H1 (cell line): ENCODE results near the gene MROH2A. TPM values are rescaled to one million over a fixed set of nuclear protein-coding genes. Genes with fewer than 3 reads are reported as not detected.

ENCODE experiments used
- CTCF ChIA-PET: fragments of 300-600 bp; sonication (Branson Sonifier 250); formaldehyde crosslinking; loops from one replicate; lab custom pipeline; 2021; ENCODE audit not compliant: partially characterized antibody; lab: Charles Lee
- POLR2A ChIA-PET: fragments of 300-600 bp; sonication (Branson Sonifier 250); formaldehyde crosslinking; loops from one replicate; lab custom pipeline; 2021; ENCODE audit warnings: inconsistent platforms; ENCODE audit not compliant: partially characterized antibody; lab: Charles Lee
- DNase-seq, 2 experiments: peaks; one replicate each; pipeline versions ENCODE4 v3.0.0 to v3.0.0-alpha.2; 2010 to 2022; ENCODE audit warnings: low spot score in 2 of 2, low read depth in 1 of 2, mixed read lengths in 1 of 2
- FAIRE-seq: peaks from 2 replicates; lab custom pipeline; 2011; peaks lifted over from hg19 to GRCh38; lab: Jason Lieb, UNC
- H2AFZ ChIP-seq: 2 replicates; pipeline ENCODE4 v1.8.1; 2012; ENCODE audit warnings: low read length, inconsistent platforms
- H2AK5ac ChIP-seq: 2 replicates; pipeline ENCODE4 v1.6.1; 2013; ENCODE audit warnings: low read depth, low read length
- H2BK120ac ChIP-seq: replicated peaks from 2 replicates; pipeline ENCODE3; 2013; ENCODE audit warnings: low read depth, low read length, inconsistent platforms
- H2BK12ac ChIP-seq: 2 replicates; pipeline ENCODE4 v1.6.1; 2013; ENCODE audit warnings: low read depth, low read length
- H2BK15ac ChIP-seq: 2 replicates; pipeline ENCODE4 v1.6.1; 2013; ENCODE audit warnings: low read length
- H2BK20ac ChIP-seq: 2 replicates; pipeline ENCODE4 v1.6.1; 2013; ENCODE audit warnings: low read length
- H2BK5ac ChIP-seq: 2 replicates; pipeline ENCODE4 v1.6.1; 2013; ENCODE audit warnings: low read depth, low read length
- H3K14ac ChIP-seq: 2 replicates; pipeline ENCODE4 v1.6.1; 2013; ENCODE audit warnings: inconsistent platforms; ENCODE audit not compliant: insufficient read length
- H3K18ac ChIP-seq: 2 replicates; pipeline ENCODE4 v1.6.1; 2013; ENCODE audit warnings: low read length; ENCODE audit errors: extremely low read depth
- H3K23ac ChIP-seq: 2 replicates; pipeline ENCODE4 v1.6.1; 2013; ENCODE audit warnings: inconsistent platforms; ENCODE audit not compliant: insufficient read length
- H3K23me2 ChIP-seq: 2 replicates; pipeline ENCODE4 v1.6.1; 2013; ENCODE audit warnings: low read depth, low read length
- H3K27ac ChIP-seq: 2 replicates; pipeline ENCODE4 v1.6.1; 2011; ENCODE audit warnings: low read depth, low read length, inconsistent platforms
- H3K27me3 ChIP-seq, 4 experiments: replicated peaks in 1 of 4; 1 replicate in 1 of 4; 2 replicates in 3 of 4; pipeline versions ENCODE4 v1.6.1 to v1.8.1; 2011 to 2013; ENCODE audit warnings: low read length in 3 of 4, mild to moderate bottlenecking in 3 of 4, inconsistent platforms in 2 of 4, mixed read lengths in 2 of 4, moderate library complexity in 1 of 4; ENCODE audit not compliant: control insufficient read depth in 3 of 4, insufficient read depth in 3 of 4; ENCODE audit errors: extremely low read depth in 1 of 4
- H3K36me3 ChIP-seq, 4 experiments: 2 replicates each; pipeline versions ENCODE4 v1.6.1 to v1.8.1; 2011 to 2013; ENCODE audit warnings: mild to moderate bottlenecking in 4 of 4, low read length in 3 of 4, moderate library complexity in 2 of 4, control low read depth in 1 of 4, inconsistent platforms in 1 of 4; ENCODE audit not compliant: insufficient read depth in 4 of 4, control insufficient read depth in 2 of 4
- H3K4ac ChIP-seq: replicated peaks from 2 replicates; pipeline ENCODE3; 2013; ENCODE audit warnings: low read length, low read depth, mixed read lengths, inconsistent platforms; ENCODE audit not compliant: insufficient read length
- H3K4me1 ChIP-seq, 4 experiments: replicated peaks in 1 of 4; 1 replicate in 1 of 4; 2 replicates in 3 of 4; pipeline versions ENCODE4 v1.6.1 to v1.8.1; 2011 to 2013; ENCODE audit warnings: low read length in 3 of 4, inconsistent platforms in 2 of 4, mixed read lengths in 1 of 4; ENCODE audit not compliant: insufficient read depth in 4 of 4, control insufficient read depth in 3 of 4
- H3K4me2 ChIP-seq, 2 experiments: 2 replicates each; pipeline versions ENCODE4 v1.6.1 to v1.8.1; 2011 to 2013; ENCODE audit warnings: low read depth in 2 of 2, low read length in 2 of 2, control low read depth in 1 of 2, inconsistent platforms in 1 of 2, mild to moderate bottlenecking in 1 of 2; ENCODE audit not compliant: insufficient read depth in 1 of 2
- H3K4me3 ChIP-seq, 4 experiments: fragments of 200-600, 300-600 bp in 1 of 4; sonication (generic), shearing (Covaris generic), sonication (Bioruptor Twin) in 1 of 4; 2 replicates each; pipeline versions ENCODE4 v1.5.1 to v1.8.1; 2011 to 2016; ENCODE audit warnings: low read length in 4 of 4, low read depth in 3 of 4, control low read depth in 2 of 4, inconsistent platforms in 2 of 4, mild to moderate bottlenecking in 2 of 4, mixed read lengths in 1 of 4, moderate library complexity in 1 of 4; ENCODE audit not compliant: insufficient read depth in 2 of 4; ENCODE audit errors: extremely low read depth in 1 of 4
- H3K56ac ChIP-seq: replicated peaks from 2 replicates; pipeline ENCODE3; 2013; ENCODE audit warnings: low read depth, mild to moderate bottlenecking, mixed read lengths, low read length, inconsistent platforms; ENCODE audit not compliant: insufficient read length
- H3K79me1 ChIP-seq: 2 replicates; pipeline ENCODE4 v1.6.1; 2013; ENCODE audit warnings: low read depth, low read length, control low read depth
- H3K79me2 ChIP-seq, 2 experiments: 2 replicates each; pipeline versions ENCODE4 v1.6.1 to v1.8.1; 2012 to 2013; ENCODE audit warnings: low read length in 2 of 2, mild to moderate bottlenecking in 2 of 2, inconsistent platforms in 1 of 2; ENCODE audit not compliant: insufficient read depth in 2 of 2, control insufficient read depth in 1 of 2
- H3K9ac ChIP-seq, 4 experiments: replicated peaks in 1 of 4; 1 replicate in 1 of 4; 2 replicates in 3 of 4; pipeline versions ENCODE4 v1.6.1 to v1.8.1; 2011 to 2013; ENCODE audit warnings: low read depth in 3 of 4, low read length in 3 of 4, control low read depth in 2 of 4, mild to moderate bottlenecking in 2 of 4, moderate library complexity in 2 of 4, inconsistent platforms in 1 of 4; ENCODE audit errors: extremely low read depth in 1 of 4
- H3K9me3 ChIP-seq, 2 experiments: 2 replicates each; pipeline versions ENCODE4 v1.6.1 to v1.8.1; 2012 to 2013; ENCODE audit warnings: mild to moderate bottlenecking in 2 of 2, moderate library complexity in 2 of 2, control low read depth in 1 of 2, inconsistent platforms in 1 of 2, low read depth in 1 of 2, low read length in 1 of 2, mixed read lengths in 1 of 2; ENCODE audit not compliant: insufficient read depth in 2 of 2
- H4K20me1 ChIP-seq, 2 experiments: replicated peaks in 1 of 2; 2 replicates each; pipeline versions ENCODE3 to v1.8.1; 2011 to 2013; ENCODE audit warnings: inconsistent platforms in 2 of 2, low read length in 2 of 2, mild to moderate bottlenecking in 1 of 2; ENCODE audit not compliant: insufficient read depth in 2 of 2, control insufficient read depth in 1 of 2
- H4K5ac ChIP-seq: 2 replicates; pipeline ENCODE4 v1.6.1; 2013; ENCODE audit warnings: low read length, low read depth, mixed read lengths, inconsistent platforms; ENCODE audit not compliant: insufficient read length
- H4K8ac ChIP-seq: 2 replicates; pipeline ENCODE4 v1.8.0; 2013; ENCODE audit warnings: mild to moderate bottlenecking, moderate library complexity, low read length, inconsistent platforms; ENCODE audit not compliant: insufficient read depth; ENCODE audit errors: extremely low read depth
- H4K91ac ChIP-seq: replicated peaks from 2 replicates; pipeline ENCODE3; 2013; ENCODE audit warnings: low read length, mixed read lengths, inconsistent platforms; ENCODE audit not compliant: insufficient read length
- ASH2L ChIP-seq: fragments of 200-600, 300-600 bp; sonication (generic); IDR thresholded peaks from one replicate; pipeline ENCODE4 v1.7.1; 2017; ENCODE audit warnings: low read length
- BACH1 ChIP-seq: IDR thresholded peaks from 2 replicates; pipeline ENCODE4 v1.6.1; 2012; ENCODE audit warnings: low read length, improper control_type of control experiment
- BCL11A ChIP-seq, 2 experiments: IDR thresholded peaks; one replicate each; pipeline ENCODE4 v1.6.1; 2011; ENCODE audit warnings: low read depth in 2 of 2, low read length in 2 of 2, mild to moderate bottlenecking in 2 of 2
- BRCA1 ChIP-seq: IDR thresholded peaks from 2 replicates; pipeline ENCODE4 v1.6.1; 2012; ENCODE audit warnings: low read depth, low read length, improper control_type of control experiment
- CHD1 ChIP-seq: IDR thresholded peaks from 2 replicates; pipeline ENCODE4 v1.6.1; 2012; ENCODE audit warnings: low read depth, low read length, improper control_type of control experiment
- RAD21 ChIP-seq, 2 experiments: IDR thresholded peaks in 1 of 2; conservative IDR thresholded peaks in 1 of 2; 2 replicates each; pipeline ENCODE4 v1.6.1; 2011; ENCODE audit warnings: low read depth in 2 of 2, low read length in 2 of 2, improper control_type of control experiment in 1 of 2, inconsistent platforms in 1 of 2, mild to moderate bottlenecking in 1 of 2, moderate library complexity in 1 of 2
- SAP30 ChIP-seq: fragments of 300-600 bp; sonication (generic); IDR thresholded peaks from 2 replicates; pipeline ENCODE4 v1.7.1; 2012; ENCODE audit warnings: low read length, moderate library complexity, mild to moderate bottlenecking, inconsistent platforms; ENCODE audit not compliant: insufficient read depth, insufficient replicate concordance
- SP1 ChIP-seq: IDR thresholded peaks from 2 replicates; pipeline ENCODE4 v1.6.1; 2011; ENCODE audit warnings: low read depth, low read length
- WGBS, 2 experiments: shearing (Covaris generic) in 1 of 2; methylation state at CpG; one replicate each; pipeline versions ENCODE4 v1.1.6 to v1.1.7; 2013 to 2015; ENCODE audit warnings: low lambda C conversion rate in 2 of 2, mixed read lengths in 2 of 2, inconsistent platforms in 1 of 2, low coverage in 1 of 2, missing lambda C conversion rate in 1 of 2; ENCODE audit not compliant: insufficient replicate concordance in 2 of 2, insufficient coverage in 1 of 2, insufficient read length in 1 of 2; ENCODE audit errors: extremely low coverage in 1 of 2, missing lambda C conversion rate in 1 of 2; 5-methylcytosine and 5-hydroxymethylcytosine counted together
- polyA plus RNA-seq, 7 experiments: library from polyadenylated mRNA; depleted of rRNA in 3 of 7; stranded (reverse) in 5 of 7; unstranded in 2 of 7; fragments of >200 nt in 5 of 7; fragments of 200-250 nt in 2 of 7; gene quantifications; 1 replicate in 5 of 7; 2 replicates in 1 of 7; 4 replicates in 1 of 7; pipeline versions ENCODE4 v1.2.1 to v1.2.3, GENCODE V29; 2011 to 2013; ENCODE audit warnings: missing spikeins in 2 of 7, mixed read lengths in 2 of 7
- total RNA-seq: library from RNA; stranded (reverse); fragmentation: NEBNext Ultra II Directional; extraction: Animal tissue kit (Norgen Biotek cat#: 25700); gene quantifications from 2 replicates; pipeline ENCODE4 v1.2.1, GENCODE V29; 2021
- TF ChIP-seq, protein P1 (sequence below), 3 experiments: IDR thresholded peaks; 1 replicate in 2 of 3; 2 replicates in 1 of 3; pipeline versions ENCODE4 v1.5.1 to v1.6.1; 2011; ENCODE audit warnings: low read length in 3 of 3, mild to moderate bottlenecking in 3 of 3, inconsistent platforms in 2 of 3, low read depth in 1 of 3, moderate library complexity in 1 of 3; ENCODE audit not compliant: insufficient read depth in 1 of 3; ENCODE audit errors: control extremely low read depth in 1 of 3
- TF ChIP-seq, protein P2 (sequence below): IDR thresholded peaks from 2 replicates; pipeline ENCODE4 v1.6.1; 2012; ENCODE audit warnings: inconsistent platforms

MROH2A gene
- total and polyA plus RNA-seq, 2 of the 8 experiments (the other 6 are each of a cell fraction or from before 2014, with no cell fraction given): not detected

DNA sequence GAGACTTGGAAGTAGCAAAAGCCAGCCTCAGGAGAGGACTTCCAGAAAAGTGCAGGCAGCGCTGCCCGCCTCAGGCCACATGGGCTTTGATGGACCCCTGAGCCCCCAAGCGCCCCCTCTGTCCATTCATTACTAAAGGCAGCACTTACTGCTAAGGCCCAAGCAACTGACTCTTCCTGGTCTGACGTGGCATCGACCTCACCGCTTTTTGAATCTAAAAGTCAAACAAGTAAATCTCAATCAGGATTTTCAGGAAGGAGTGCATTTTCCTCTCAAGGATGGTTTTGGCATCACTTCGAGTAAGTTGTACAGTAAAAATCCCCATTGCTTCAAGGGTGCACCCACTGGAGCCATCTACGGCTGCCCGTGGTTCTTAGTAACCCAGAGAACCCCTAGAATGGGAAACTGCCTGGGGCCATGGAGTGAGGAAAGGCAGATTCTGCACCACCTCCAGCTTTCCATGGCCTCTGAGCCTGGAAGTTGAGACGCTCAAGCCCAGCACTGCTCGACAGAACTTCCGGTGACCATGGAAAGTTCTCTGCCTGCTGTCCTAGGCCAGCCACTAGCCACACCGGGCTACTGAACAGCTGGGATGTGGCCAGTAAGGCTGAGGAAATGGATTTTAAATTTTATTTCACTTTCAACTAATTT is 69.2 kb downstream of the MROH2A start:
- no peak overlapping the region for H2BK15ac ChIP-seq
- DNase-seq (peak in 1 of 2 experiments; percentile 34), FAIRE-seq (no peak)
- no peak overlapping the region for H3K14ac ChIP-seq
- no peak overlapping the region for H4K8ac ChIP-seq
- ChIA-PET CTCF (interaction anchor here (1.3 to 2.7 kb wide), 3 partner anchors 10 to 404 kb away, joined by 3 to 11 read pairs (median 4); no protein-coding TSS in a partner anchor), POLR2A (interaction anchor here (0.9 to 1.9 kb wide), 3 partner anchors 9 to 15 kb away, joined by 3 to 4 read pairs (median 4); no protein-coding TSS in a partner anchor)
- H3K4me3 ChIP-seq: no peak overlapping the region
- no peak overlapping the region for H3K4me2 ChIP-seq
- H4K91ac ChIP-seq: no peak overlapping the region
- whole genome bisulfite sequencing, 2 experiments: 91% methylated on average over 13 of the region's 13 CpGs; no CpG with 5 or more reads in 1 of the 2 experiments
- H2BK5ac ChIP-seq: no peak overlapping the region
- no peak overlapping the region for H2BK12ac ChIP-seq
- H3K27me3 ChIP-seq: no peaks in the 10 kb centered on the region
- H3K9ac ChIP-seq: no peak overlapping the region
- H4K5ac ChIP-seq: no peak overlapping the region
- H3K79me1 ChIP-seq: peaks cover 3% of the 10 kb centered on the region; the same call in 1 of the 2 replicates
- no peak overlapping the region for H2AK5ac ChIP-seq
- H3K4me1 ChIP-seq: no peaks in the 10 kb centered on the region
- H3K23me2 ChIP-seq: no peaks in the 10 kb centered on the region
- peaks cover 6 to 20% of the 10 kb centered on the region in 2 experiments for H4K20me1 ChIP-seq
- no peak overlapping the region for H3K27ac ChIP-seq
- peaks cover 68 to 99% (median 88%) of the 10 kb centered on the region in 4 experiments for H3K36me3 ChIP-seq
- no peak overlapping the region for H3K23ac ChIP-seq
- no peak overlapping the region for H3K18ac ChIP-seq
- no peak overlapping the region for H2AFZ ChIP-seq
- H3K56ac ChIP-seq: no peak overlapping the region
- no peak overlapping the region for H2BK20ac ChIP-seq
- no peak overlapping the region for H2BK120ac ChIP-seq
- H3K9me3 ChIP-seq: no peaks in the 10 kb centered on the region
- H3K79me2 ChIP-seq: peaks cover 14 to 46% of the 10 kb centered on the region in 2 experiments
- H3K4ac ChIP-seq: no peak overlapping the region
- TF ChIP-seq CHD1 (no peak), BACH1 (no peak), RAD21 (IDR thresholded peaks at IDR 0.05 in 1 of 2, conservative IDR thresholded peaks at IDR 0.05 in 1 of 2; ENCODE audit: low read depth in 2 of 2, low read length in 2 of 2) (no peak), SP1 (no peak), BCL11A (IDR thresholded peaks at IDR 0.05; ENCODE audit: low read depth in 2 of 2, low read length in 2 of 2) (no peak), ASH2L (no peak), BRCA1 (no peak), SAP30 (no peak)
- TF ChIP-seq, protein P1, sequence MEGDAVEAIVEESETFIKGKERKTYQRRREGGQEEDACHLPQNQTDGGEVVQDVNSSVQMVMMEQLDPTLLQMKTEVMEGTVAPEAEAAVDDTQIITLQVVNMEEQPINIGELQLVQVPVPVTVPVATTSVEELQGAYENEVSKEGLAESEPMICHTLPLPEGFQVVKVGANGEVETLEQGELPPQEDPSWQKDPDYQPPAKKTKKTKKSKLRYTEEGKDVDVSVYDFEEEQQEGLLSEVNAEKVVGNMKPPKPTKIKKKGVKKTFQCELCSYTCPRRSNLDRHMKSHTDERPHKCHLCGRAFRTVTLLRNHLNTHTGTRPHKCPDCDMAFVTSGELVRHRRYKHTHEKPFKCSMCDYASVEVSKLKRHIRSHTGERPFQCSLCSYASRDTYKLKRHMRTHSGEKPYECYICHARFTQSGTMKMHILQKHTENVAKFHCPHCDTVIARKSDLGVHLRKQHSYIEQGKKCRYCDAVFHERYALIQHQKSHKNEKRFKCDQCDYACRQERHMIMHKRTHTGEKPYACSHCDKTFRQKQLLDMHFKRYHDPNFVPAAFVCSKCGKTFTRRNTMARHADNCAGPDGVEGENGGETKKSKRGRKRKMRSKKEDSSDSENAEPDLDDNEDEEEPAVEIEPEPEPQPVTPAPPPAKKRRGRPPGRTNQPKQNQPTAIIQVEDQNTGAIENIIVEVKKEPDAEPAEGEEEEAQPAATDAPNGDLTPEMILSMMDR (IDR thresholded peaks at IDR 0.05; ENCODE audit: control extremely low read depth in 1 of 3, insufficient read depth in 1 of 3, low read depth in 1 of 3, low read length in 3 of 3): no peak
- TF ChIP-seq, protein P2, sequence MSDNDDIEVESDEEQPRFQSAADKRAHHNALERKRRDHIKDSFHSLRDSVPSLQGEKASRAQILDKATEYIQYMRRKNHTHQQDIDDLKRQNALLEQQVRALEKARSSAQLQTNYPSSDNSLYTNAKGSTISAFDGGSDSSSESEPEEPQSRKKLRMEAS: no peak
